H1 (cell line): ENCODE results near the gene HDAC8. TPM values are rescaled to one million over a fixed set of nuclear protein-coding genes. Genes with fewer than 3 reads are reported as not detected.
A peak's percentile ranks its signal among the peaks of the same experiment; 100 is the strongest.

ENCODE experiments used
- CTCF ChIA-PET: fragments of 300-600 bp; sonication (Branson Sonifier 250); formaldehyde crosslinking; loops from one replicate; lab custom pipeline; 2021; ENCODE audit not compliant: partially characterized antibody; lab: Charles Lee
- POLR2A ChIA-PET: fragments of 300-600 bp; sonication (Branson Sonifier 250); formaldehyde crosslinking; loops from one replicate; lab custom pipeline; 2021; ENCODE audit warnings: inconsistent platforms; ENCODE audit not compliant: partially characterized antibody; lab: Charles Lee
- DNase-seq, 2 experiments: peaks; one replicate each; pipeline versions ENCODE4 v3.0.0 to v3.0.0-alpha.2; 2010 to 2022; ENCODE audit warnings: low spot score in 2 of 2, low read depth in 1 of 2, mixed read lengths in 1 of 2
- FAIRE-seq: peaks from 2 replicates; lab custom pipeline; 2011; peaks lifted over from hg19 to GRCh38; lab: Jason Lieb, UNC
- H2AFZ ChIP-seq: 2 replicates; pipeline ENCODE4 v1.8.1; 2012; ENCODE audit warnings: low read length, inconsistent platforms
- H2AK5ac ChIP-seq: 2 replicates; pipeline ENCODE4 v1.6.1; 2013; ENCODE audit warnings: low read depth, low read length
- H2BK120ac ChIP-seq: replicated peaks from 2 replicates; pipeline ENCODE3; 2013; ENCODE audit warnings: low read depth, low read length, inconsistent platforms
- H2BK12ac ChIP-seq: 2 replicates; pipeline ENCODE4 v1.6.1; 2013; ENCODE audit warnings: low read depth, low read length
- H2BK15ac ChIP-seq: 2 replicates; pipeline ENCODE4 v1.6.1; 2013; ENCODE audit warnings: low read length
- H2BK20ac ChIP-seq: 2 replicates; pipeline ENCODE4 v1.6.1; 2013; ENCODE audit warnings: low read length
- H2BK5ac ChIP-seq: 2 replicates; pipeline ENCODE4 v1.6.1; 2013; ENCODE audit warnings: low read depth, low read length
- H3K14ac ChIP-seq: 2 replicates; pipeline ENCODE4 v1.6.1; 2013; ENCODE audit warnings: inconsistent platforms; ENCODE audit not compliant: insufficient read length
- H3K18ac ChIP-seq: 2 replicates; pipeline ENCODE4 v1.6.1; 2013; ENCODE audit warnings: low read length; ENCODE audit errors: extremely low read depth
- H3K23ac ChIP-seq: 2 replicates; pipeline ENCODE4 v1.6.1; 2013; ENCODE audit warnings: inconsistent platforms; ENCODE audit not compliant: insufficient read length
- H3K23me2 ChIP-seq: 2 replicates; pipeline ENCODE4 v1.6.1; 2013; ENCODE audit warnings: low read depth, low read length
- H3K27ac ChIP-seq: 2 replicates; pipeline ENCODE4 v1.6.1; 2011; ENCODE audit warnings: low read depth, low read length, inconsistent platforms
- H3K27me3 ChIP-seq, 4 experiments: replicated peaks in 1 of 4; 1 replicate in 1 of 4; 2 replicates in 3 of 4; pipeline versions ENCODE4 v1.6.1 to v1.8.1; 2011 to 2013; ENCODE audit warnings: low read length in 3 of 4, mild to moderate bottlenecking in 3 of 4, inconsistent platforms in 2 of 4, mixed read lengths in 2 of 4, moderate library complexity in 1 of 4; ENCODE audit not compliant: control insufficient read depth in 3 of 4, insufficient read depth in 3 of 4; ENCODE audit errors: extremely low read depth in 1 of 4
- H3K36me3 ChIP-seq, 4 experiments: 2 replicates each; pipeline versions ENCODE4 v1.6.1 to v1.8.1; 2011 to 2013; ENCODE audit warnings: mild to moderate bottlenecking in 4 of 4, low read length in 3 of 4, moderate library complexity in 2 of 4, control low read depth in 1 of 4, inconsistent platforms in 1 of 4; ENCODE audit not compliant: insufficient read depth in 4 of 4, control insufficient read depth in 2 of 4
- H3K4ac ChIP-seq: replicated peaks from 2 replicates; pipeline ENCODE3; 2013; ENCODE audit warnings: low read length, low read depth, mixed read lengths, inconsistent platforms; ENCODE audit not compliant: insufficient read length
- H3K4me1 ChIP-seq, 4 experiments: replicated peaks in 1 of 4; 1 replicate in 1 of 4; 2 replicates in 3 of 4; pipeline versions ENCODE4 v1.6.1 to v1.8.1; 2011 to 2013; ENCODE audit warnings: low read length in 3 of 4, inconsistent platforms in 2 of 4, mixed read lengths in 1 of 4; ENCODE audit not compliant: insufficient read depth in 4 of 4, control insufficient read depth in 3 of 4
- H3K4me2 ChIP-seq, 2 experiments: 2 replicates each; pipeline versions ENCODE4 v1.6.1 to v1.8.1; 2011 to 2013; ENCODE audit warnings: low read depth in 2 of 2, low read length in 2 of 2, control low read depth in 1 of 2, inconsistent platforms in 1 of 2, mild to moderate bottlenecking in 1 of 2; ENCODE audit not compliant: insufficient read depth in 1 of 2
- H3K4me3 ChIP-seq, 4 experiments: fragments of 200-600, 300-600 bp in 1 of 4; sonication (generic), shearing (Covaris generic), sonication (Bioruptor Twin) in 1 of 4; 2 replicates each; pipeline versions ENCODE4 v1.5.1 to v1.8.1; 2011 to 2016; ENCODE audit warnings: low read length in 4 of 4, low read depth in 3 of 4, control low read depth in 2 of 4, inconsistent platforms in 2 of 4, mild to moderate bottlenecking in 2 of 4, mixed read lengths in 1 of 4, moderate library complexity in 1 of 4; ENCODE audit not compliant: insufficient read depth in 2 of 4; ENCODE audit errors: extremely low read depth in 1 of 4
- H3K56ac ChIP-seq: replicated peaks from 2 replicates; pipeline ENCODE3; 2013; ENCODE audit warnings: low read depth, mild to moderate bottlenecking, mixed read lengths, low read length, inconsistent platforms; ENCODE audit not compliant: insufficient read length
- H3K79me1 ChIP-seq: 2 replicates; pipeline ENCODE4 v1.6.1; 2013; ENCODE audit warnings: low read depth, low read length, control low read depth
- H3K79me2 ChIP-seq, 2 experiments: 2 replicates each; pipeline versions ENCODE4 v1.6.1 to v1.8.1; 2012 to 2013; ENCODE audit warnings: low read length in 2 of 2, mild to moderate bottlenecking in 2 of 2, inconsistent platforms in 1 of 2; ENCODE audit not compliant: insufficient read depth in 2 of 2, control insufficient read depth in 1 of 2
- H3K9ac ChIP-seq, 4 experiments: replicated peaks in 1 of 4; 1 replicate in 1 of 4; 2 replicates in 3 of 4; pipeline versions ENCODE4 v1.6.1 to v1.8.1; 2011 to 2013; ENCODE audit warnings: low read depth in 3 of 4, low read length in 3 of 4, control low read depth in 2 of 4, mild to moderate bottlenecking in 2 of 4, moderate library complexity in 2 of 4, inconsistent platforms in 1 of 4; ENCODE audit errors: extremely low read depth in 1 of 4
- H3K9me3 ChIP-seq, 2 experiments: 2 replicates each; pipeline versions ENCODE4 v1.6.1 to v1.8.1; 2012 to 2013; ENCODE audit warnings: mild to moderate bottlenecking in 2 of 2, moderate library complexity in 2 of 2, control low read depth in 1 of 2, inconsistent platforms in 1 of 2, low read depth in 1 of 2, low read length in 1 of 2, mixed read lengths in 1 of 2; ENCODE audit not compliant: insufficient read depth in 2 of 2
- H4K20me1 ChIP-seq, 2 experiments: replicated peaks in 1 of 2; 2 replicates each; pipeline versions ENCODE3 to v1.8.1; 2011 to 2013; ENCODE audit warnings: inconsistent platforms in 2 of 2, low read length in 2 of 2, mild to moderate bottlenecking in 1 of 2; ENCODE audit not compliant: insufficient read depth in 2 of 2, control insufficient read depth in 1 of 2
- H4K5ac ChIP-seq: 2 replicates; pipeline ENCODE4 v1.6.1; 2013; ENCODE audit warnings: low read length, low read depth, mixed read lengths, inconsistent platforms; ENCODE audit not compliant: insufficient read length
- H4K8ac ChIP-seq: 2 replicates; pipeline ENCODE4 v1.8.0; 2013; ENCODE audit warnings: mild to moderate bottlenecking, moderate library complexity, low read length, inconsistent platforms; ENCODE audit not compliant: insufficient read depth; ENCODE audit errors: extremely low read depth
- H4K91ac ChIP-seq: replicated peaks from 2 replicates; pipeline ENCODE3; 2013; ENCODE audit warnings: low read length, mixed read lengths, inconsistent platforms; ENCODE audit not compliant: insufficient read length
- CHD2 ChIP-seq: IDR thresholded peaks from 2 replicates; pipeline ENCODE4 v1.6.1; 2012; ENCODE audit warnings: low read length, improper control_type of control experiment
- EZH2 ChIP-seq: fragments of 200-600 bp; sonication (generic); IDR thresholded peaks from 2 replicates; pipeline ENCODE4 v1.7.1; 2012; ENCODE audit warnings: low read depth, mild to moderate bottlenecking, moderate library complexity, low read length, inconsistent platforms; ENCODE audit not compliant: severe bottlenecking
- FOSL1 ChIP-seq: IDR thresholded peaks from 2 replicates; pipeline ENCODE4 v1.6.1; 2011; ENCODE audit warnings: mild to moderate bottlenecking, low read depth, low read length, moderate library complexity; ENCODE audit not compliant: insufficient read depth
- JUND ChIP-seq: IDR thresholded peaks from 2 replicates; pipeline ENCODE4 v1.6.1; 2011; ENCODE audit warnings: mild to moderate bottlenecking, improper control_type of control experiment, low read length
- KDM1A ChIP-seq: fragments of 200-600, 300-600 bp; sonication (generic); IDR thresholded peaks from 2 replicates; pipeline ENCODE4 v1.7.1; 2016; ENCODE audit warnings: mild to moderate bottlenecking, low read length, borderline replicate concordance
- POLR2AphosphoS5 ChIP-seq: IDR thresholded peaks from 2 replicates; pipeline ENCODE4 v1.6.1; 2011; ENCODE audit warnings: low read depth, low read length
- POU5F1 ChIP-seq: IDR thresholded peaks from 2 replicates; pipeline ENCODE4 v1.6.1; 2011; ENCODE audit warnings: low read depth, mild to moderate bottlenecking, low read length, moderate library complexity
- RAD21 ChIP-seq, 2 experiments: IDR thresholded peaks in 1 of 2; conservative IDR thresholded peaks in 1 of 2; 2 replicates each; pipeline ENCODE4 v1.6.1; 2011; ENCODE audit warnings: low read depth in 2 of 2, low read length in 2 of 2, improper control_type of control experiment in 1 of 2, inconsistent platforms in 1 of 2, mild to moderate bottlenecking in 1 of 2, moderate library complexity in 1 of 2
- RNF2 ChIP-seq: fragments of 200-900, 300-1000 bp; sonication (generic); IDR thresholded peaks from 2 replicates; pipeline ENCODE4 v1.7.1; 2016; ENCODE audit warnings: borderline replicate concordance, low read depth, mild to moderate bottlenecking, antibody characterized with exemption, low read length; ENCODE audit not compliant: poor library complexity, severe bottlenecking; ENCODE audit errors: missing control alignments
- SP2 ChIP-seq: IDR thresholded peaks from 2 replicates; pipeline ENCODE4 v1.6.1; 2012; ENCODE audit warnings: mild to moderate bottlenecking, low read length, inconsistent platforms
- TEAD4 ChIP-seq: IDR thresholded peaks from 2 replicates; pipeline ENCODE4 v1.6.1; 2012; ENCODE audit warnings: low read depth, low read length, inconsistent platforms, mixed read lengths
- WGBS, 2 experiments: shearing (Covaris generic) in 1 of 2; methylation state at CpG; one replicate each; pipeline versions ENCODE4 v1.1.6 to v1.1.7; 2013 to 2015; ENCODE audit warnings: low lambda C conversion rate in 2 of 2, mixed read lengths in 2 of 2, inconsistent platforms in 1 of 2, low coverage in 1 of 2, missing lambda C conversion rate in 1 of 2; ENCODE audit not compliant: insufficient replicate concordance in 2 of 2, insufficient coverage in 1 of 2, insufficient read length in 1 of 2; ENCODE audit errors: extremely low coverage in 1 of 2, missing lambda C conversion rate in 1 of 2; 5-methylcytosine and 5-hydroxymethylcytosine counted together
- polyA plus RNA-seq, 7 experiments: library from polyadenylated mRNA; depleted of rRNA in 3 of 7; stranded (reverse) in 5 of 7; unstranded in 2 of 7; fragments of >200 nt in 5 of 7; fragments of 200-250 nt in 2 of 7; gene quantifications; 1 replicate in 5 of 7; 2 replicates in 1 of 7; 4 replicates in 1 of 7; pipeline versions ENCODE4 v1.2.1 to v1.2.3, GENCODE V29; 2011 to 2013; ENCODE audit warnings: missing spikeins in 2 of 7, mixed read lengths in 2 of 7
- total RNA-seq: library from RNA; stranded (reverse); fragmentation: NEBNext Ultra II Directional; extraction: Animal tissue kit (Norgen Biotek cat#: 25700); gene quantifications from 2 replicates; pipeline ENCODE4 v1.2.1, GENCODE V29; 2021
- TF ChIP-seq, protein P1 (sequence below): IDR thresholded peaks from 2 replicates; pipeline ENCODE4 v1.6.1; 2012; ENCODE audit warnings: inconsistent platforms

HDAC8 gene
- total and polyA plus RNA-seq, 2 of the 8 experiments (the other 6 are each of a cell fraction or from before 2014, with no cell fraction given) = 9.7 to 20.3 TPM

DNA sequence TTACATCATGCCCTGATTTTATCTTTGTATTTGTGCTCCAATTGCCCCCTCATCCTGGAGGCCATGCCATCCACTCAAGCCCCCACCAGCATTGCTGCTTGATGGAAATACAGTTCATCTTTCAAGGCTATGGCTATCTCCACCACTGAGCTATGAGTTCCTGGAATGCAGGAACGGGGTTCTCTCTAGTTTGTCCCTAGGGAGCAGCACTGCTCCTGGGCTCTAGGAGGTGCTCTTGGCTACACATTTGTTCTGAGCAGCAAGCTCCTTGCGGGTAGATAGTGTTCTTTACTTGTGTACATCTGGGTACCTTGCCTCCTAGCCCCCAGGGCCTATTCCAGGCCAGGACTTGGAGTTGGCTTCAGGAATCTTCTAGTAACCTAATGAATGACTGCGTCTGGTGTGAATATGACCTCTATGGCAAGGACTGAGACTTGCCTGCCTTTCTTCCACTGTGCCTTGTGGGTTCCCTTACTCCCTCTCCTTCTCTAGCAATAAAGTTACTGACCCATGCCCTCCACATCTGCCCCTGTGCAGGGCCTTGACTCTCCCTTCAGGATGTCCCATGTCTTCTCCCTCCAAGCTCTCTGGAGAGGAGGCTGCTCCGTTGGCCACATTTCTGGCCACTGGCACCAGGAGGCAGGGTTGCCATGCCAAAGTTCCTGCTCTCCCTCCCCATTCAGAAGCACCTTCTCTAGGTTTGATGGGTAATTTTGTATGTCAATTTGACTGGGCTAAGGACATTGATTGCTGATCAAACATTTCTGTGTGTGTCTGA is 274.5 kb downstream of the HDAC8 start:
- no peak overlapping the region for H4K5ac ChIP-seq
- no peak overlapping the region for H2BK12ac ChIP-seq
- H4K8ac ChIP-seq = no peak overlapping the region
- WGBS, 2 experiments = 44% methylated on average over 4 of the region's 4 CpGs; no CpG with 5 or more reads in 1 of the 2 experiments
- no peak overlapping the region for H2BK5ac ChIP-seq
- H3K36me3 ChIP-seq = no peaks in the 10 kb centered on the region
- no peaks in the 10 kb centered on the region for H3K79me2 ChIP-seq
- no peaks in the 10 kb centered on the region for H3K9me3 ChIP-seq
- ChIA-PET CTCF (interaction anchor here (0.6 to 4.4 kb wide), 34 partner anchors 10 to 399 kb away, joined by 3 to 46 read pairs (median 3); partner anchors contain the start of gene RPS4X), POLR2A (interaction anchor here (0.8 to 1.7 kb wide), 6 partner anchors 10 to 242 kb away, joined by 3 to 5 read pairs (median 4); partner anchors contain the start of gene RPS4X)
- no peak overlapping the region for H3K4ac ChIP-seq
- no peak overlapping the region for H2BK120ac ChIP-seq
- H3K4me2 ChIP-seq = no peak overlapping the region
- no peak for DNase-seq
- H3K4me3 ChIP-seq = no peak overlapping the region
- no peak overlapping the region for H2BK20ac ChIP-seq
- no peak overlapping the region for H3K9ac ChIP-seq
- H4K20me1 ChIP-seq = no peaks in the 10 kb centered on the region
- H3K27ac ChIP-seq = no peak overlapping the region
- H3K4me1 ChIP-seq = no peaks in the 10 kb centered on the region
- no peak overlapping the region for H2BK15ac ChIP-seq
- H3K79me1 ChIP-seq = no peaks in the 10 kb centered on the region
- H3K14ac ChIP-seq = no peak overlapping the region
- peak; percentile 90 for FAIRE-seq
- H3K56ac ChIP-seq = no peak overlapping the region
- no peak overlapping the region for H2AK5ac ChIP-seq
- no peak overlapping the region for H3K18ac ChIP-seq
- no peak overlapping the region for H3K23ac ChIP-seq
- H2AFZ ChIP-seq = no peak overlapping the region
- H4K91ac ChIP-seq = no peak overlapping the region
- H3K27me3 ChIP-seq = peaks cover 6 to 10% (median 9%) of the 10 kb centered on the region in 4 experiments
- no peaks in the 10 kb centered on the region for H3K23me2 ChIP-seq
- TF ChIP-seq EZH2 = no peak
- no peak for TF ChIP-seq POLR2AphosphoS5
- no peak for TF ChIP-seq CHD2
- no peak for TF ChIP-seq JUND
- TF ChIP-seq SP2 = no peak
- TF ChIP-seq KDM1A = no peak
- TF ChIP-seq POU5F1 = no peak
- TF ChIP-seq FOSL1 = no peak
- peak; percentile 84 for TF ChIP-seq TEAD4
- peak; percentile 83 to 87 for TF ChIP-seq RAD21 (IDR thresholded peaks at IDR 0.05 in 1 of 2, conservative IDR thresholded peaks at IDR 0.05 in 1 of 2; ENCODE audit: low read depth in 2 of 2, low read length in 2 of 2)
- TF ChIP-seq, protein P1, sequence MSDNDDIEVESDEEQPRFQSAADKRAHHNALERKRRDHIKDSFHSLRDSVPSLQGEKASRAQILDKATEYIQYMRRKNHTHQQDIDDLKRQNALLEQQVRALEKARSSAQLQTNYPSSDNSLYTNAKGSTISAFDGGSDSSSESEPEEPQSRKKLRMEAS = no peak
- no peak for TF ChIP-seq RNF2
